Amygdala (tissue), 56 donors: ENCODE results near the gene KATNA1.

Experiments
- DNase-seq, 56 donors: peaks; one replicate each; lab custom pipeline; 2025; lab: John Stamatoyannopoulos, UW

KATNA1 gene

DNA sequence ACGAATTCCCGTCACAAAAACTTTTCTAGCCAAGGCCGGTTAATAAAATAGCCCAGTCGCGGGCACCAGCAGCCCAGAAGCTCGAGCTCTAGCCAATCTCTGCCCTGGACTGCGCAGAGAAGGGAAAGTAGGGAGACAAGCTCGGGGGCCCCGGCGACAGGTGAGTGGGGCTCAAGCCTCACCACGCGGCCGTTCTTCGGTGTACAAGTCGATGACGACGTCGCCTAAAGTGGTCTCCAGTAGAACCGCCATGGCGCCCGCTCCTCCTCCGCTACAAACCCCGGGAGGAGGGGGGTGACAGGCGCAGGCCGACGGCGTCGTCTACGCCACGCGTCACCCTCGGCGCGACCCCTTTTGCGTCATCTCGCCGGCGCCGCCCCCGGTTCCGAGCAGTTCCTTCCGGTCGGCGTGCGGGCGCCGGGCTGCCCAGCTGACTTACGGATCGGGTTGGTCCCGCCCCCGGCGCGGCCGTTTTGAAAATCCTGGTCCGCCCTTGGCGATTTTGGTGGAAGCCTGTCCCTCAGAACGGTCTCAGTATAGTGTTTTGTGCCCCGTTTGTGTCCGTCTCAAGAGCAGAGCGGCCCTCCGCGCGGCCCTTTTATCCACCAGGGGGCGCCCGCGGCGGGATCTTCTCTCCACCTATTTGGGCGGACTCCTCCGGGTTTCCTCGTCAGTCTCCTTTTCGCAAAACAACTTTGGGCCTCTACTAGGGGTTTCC lies 102.6 kb downstream of the KATNA1 start, which contains the start of gene PPIL4:
Gene PPIL4, minus strand, starts transcription at position 290 of the 718 bp plus-strand sequence. Its CDS starts 38 bp downstream, at position 252.
- peak; percentile 67 to 97 (median 90) for DNase-seq

- peak in 33 of 56 donors; percentile 3 to 57 (median 21) for DNase-seq
Measured at GRCh38 chr6:149545258-149545753, 103.2 kb downstream of the KATNA1 start.
